ENCODE data around the gene MYBPC3. TPM values are rescaled to one million over a fixed set of nuclear protein-coding genes. Genes with fewer than 3 reads are reported as not detected.

The MYBPC3 gene
- total RNA-seq, 1 experiment from 2014 or later: not detected

Small RNAs within 50 kb of the gene (small RNA-seq; reads per million reads assigned to genes)
- not detected for gene MIR4487

Other genes with a start within 250 kb of the MYBPC3 start
- 162 and 181 TPM in 2 replicates for gene ARFGAP2, start 175.8 kb downstream of the MYBPC3 start, total RNA-seq (2014; rRNA removed; shearing (Covaris generic))
- 2.6 and 3.7 TPM in 2 replicates for gene PACSIN3, start 166.3 kb downstream of the MYBPC3 start, total RNA-seq (2014; rRNA removed; shearing (Covaris generic))
- gene DDB2, start 137.7 kb downstream of the MYBPC3 start, total RNA-seq (2014; rRNA removed; shearing (Covaris generic)): 17.1 and 25.7 TPM in 2 replicates
- gene ACP2, start 103.9 kb downstream of the MYBPC3 start, total RNA-seq (2014; rRNA removed; shearing (Covaris generic)): 42.9 and 48.5 TPM in 2 replicates
- 139 and 147 TPM in 2 replicates for gene NR1H3, start 94.7 kb downstream of the MYBPC3 start, total RNA-seq (2014; rRNA removed; shearing (Covaris generic))
- 44.0 and 46.2 TPM in 2 replicates for gene MADD, start 82.6 kb downstream of the MYBPC3 start, total RNA-seq (2014; rRNA removed; shearing (Covaris generic))
- gene SPI1, start 25.8 kb upstream of the MYBPC3 start, total RNA-seq (2014; rRNA removed; shearing (Covaris generic)): not detected in 2 replicates
- gene SLC39A13, start 55.9 kb upstream of the MYBPC3 start, total RNA-seq (2014; rRNA removed; shearing (Covaris generic)): 56.0 and 67.0 TPM in 2 replicates
- 206 and 222 TPM in 2 replicates for gene PSMC3, start 73.7 kb upstream of the MYBPC3 start, total RNA-seq (2014; rRNA removed; shearing (Covaris generic))
- not detected in 2 replicates for gene RAPSN, start 96.4 kb upstream of the MYBPC3 start, total RNA-seq (2014; rRNA removed; shearing (Covaris generic))
- gene CELF1, start 200.4 kb upstream of the MYBPC3 start, total RNA-seq (2014; rRNA removed; shearing (Covaris generic)): 104 and 123 TPM in 2 replicates
- 193 and 201 TPM in 2 replicates for gene PTPMT1, start 212.9 kb upstream of the MYBPC3 start, total RNA-seq (2014; rRNA removed; shearing (Covaris generic))
- gene KBTBD4, start 226.3 kb upstream of the MYBPC3 start, total RNA-seq (2014; rRNA removed; shearing (Covaris generic)): 26.5 and 29.5 TPM in 2 replicates
- gene NDUFS3, start 226.4 kb upstream of the MYBPC3 start, total RNA-seq (2014; rRNA removed; shearing (Covaris generic)): 144 and 149 TPM in 2 replicates
- not detected in 2 replicates for gene FAM180B, start 234.0 kb upstream of the MYBPC3 start, total RNA-seq (2014; rRNA removed; shearing (Covaris generic))
- gene C1QTNF4, start 241.7 kb upstream of the MYBPC3 start, total RNA-seq (2014; rRNA removed; shearing (Covaris generic)): not detected in 2 replicates